Loucy (cell line): ENCODE data around the gene RPS6KA2.

ENCODE experiments used
- H2AFZ ChIP-seq: fragments of 200-600 bp; sonication (generic); 2 replicates; pipeline ENCODE4 v1.6.0; 2016; ENCODE audit warnings: antibody characterized with exemption, mild to moderate bottlenecking, low read length, moderate library complexity
- H3F3A ChIP-seq: fragments of 200-600 bp; 2 replicates; pipeline ENCODE4 v1.6.0; 2016; ENCODE audit warnings: antibody characterized with exemption, low read depth, mild to moderate bottlenecking
- H3K27me3 ChIP-seq: fragments of 200-600 bp; sonication (generic); 2 replicates; pipeline ENCODE4 v1.6.1; 2014; ENCODE audit warnings: low read length, mild to moderate bottlenecking; ENCODE audit not compliant: insufficient read depth, poor library complexity, severe bottlenecking
- H3K36me3 ChIP-seq: fragments of 200-600 bp; sonication (generic); 2 replicates; pipeline ENCODE4 v1.6.1; 2016; ENCODE audit warnings: low read length; ENCODE audit not compliant: insufficient read depth
- H3K4me1 ChIP-seq: fragments of 200-600 bp; sonication (generic); 2 replicates; pipeline ENCODE4 v1.5.1; 2014; ENCODE audit warnings: low read length, mild to moderate bottlenecking; ENCODE audit not compliant: insufficient read depth, poor library complexity, severe bottlenecking
- H3K4me2 ChIP-seq: fragments of 200-600 bp; sonication (generic); 2 replicates; pipeline ENCODE4 v1.6.0; 2014; ENCODE audit warnings: antibody characterized with exemption, low read length, low read depth, mild to moderate bottlenecking; ENCODE audit not compliant: poor library complexity, severe bottlenecking
- H3K4me3 ChIP-seq: fragments of 200-600 bp; sonication (generic); 2 replicates; pipeline ENCODE4 v1.5.1; 2014; ENCODE audit warnings: low read length, mild to moderate bottlenecking, mixed read lengths; ENCODE audit not compliant: poor library complexity, severe bottlenecking
- H3K79me2 ChIP-seq: fragments of 200-600 bp; sonication (generic); 2 replicates; pipeline ENCODE4 v1.6.1; 2014; ENCODE audit warnings: low read length; ENCODE audit not compliant: insufficient read depth
- H3K9ac ChIP-seq: fragments of 200-600 bp; sonication (generic); 2 replicates; pipeline ENCODE4 v1.6.0; 2014; ENCODE audit warnings: mild to moderate bottlenecking, low read depth, low read length, moderate library complexity; ENCODE audit not compliant: poor library complexity, severe bottlenecking
- H3K9me2 ChIP-seq: fragments of 200-600 bp; sonication (generic); replicated peaks from 2 replicates; pipeline ENCODE4 v1.6.1; 2016; ENCODE audit warnings: low read depth, low read length, mixed read lengths
- H3K9me3 ChIP-seq: fragments of 200-600 bp; sonication (generic); 2 replicates; pipeline ENCODE4 v1.6.1; 2014; ENCODE audit warnings: mild to moderate bottlenecking, antibody characterized with exemption, low read length, low read depth; ENCODE audit not compliant: insufficient read depth
- H4K20me1 ChIP-seq: fragments of 200-600 bp; sonication (generic); 2 replicates; pipeline ENCODE4 v1.6.0; 2014; ENCODE audit warnings: antibody characterized with exemption, low read length, mild to moderate bottlenecking; ENCODE audit not compliant: insufficient read depth, poor library complexity, severe bottlenecking
- CTCF ChIP-seq: fragments of 200-600 bp; sonication (generic); conservative IDR thresholded peaks from 2 replicates; pipeline ENCODE4 v1.5.1; 2014; ENCODE audit warnings: mild to moderate bottlenecking, antibody characterized with exemption, low read length
- EZH2phosphoT487 ChIP-seq: fragments of 200-600 bp; IDR thresholded peaks from 2 replicates; pipeline ENCODE4 v1.6.1; 2018; ENCODE audit warnings: antibody characterized with exemption, mild to moderate bottlenecking, moderate library complexity, borderline replicate concordance

The RPS6KA2 gene

GRCh38 chr6:166411721-166412151 is 215.3 kb downstream of the RPS6KA2 start:
- Histone ChIP-seq H3K9me2 (no peaks in the 10 kb centered on the region; the same call in 1 of the 2 replicates), H2AFZ (no peak overlapping the region), H3K9me3 (no peaks in the 10 kb centered on the region), H3K27me3 (no peaks in the 10 kb centered on the region), H3K4me2 (peak overlapping the region; percentile 46), H3K79me2 (no peaks in the 10 kb centered on the region), H4K20me1 (no peaks in the 10 kb centered on the region), H3K4me3 (peak overlapping the region; percentile 7), H3K36me3 (no peaks in the 10 kb centered on the region), H3K9ac (peak overlapping the region; percentile 46), H3F3A (no peaks in the 10 kb centered on the region), H3K4me1 (peaks cover 69% of the 10 kb centered on the region)
- TF ChIP-seq EZH2phosphoT487 (no peak), CTCF (no peak)

GRCh38 chr6:166411271-166411670 is 215.8 kb downstream of the RPS6KA2 start:
- H3K9me3 ChIP-seq = no peaks in the 10 kb centered on the region
- H3K79me2 ChIP-seq = no peaks in the 10 kb centered on the region
- TF ChIP-seq EZH2phosphoT487 (no peak), CTCF (no peak)
- H2AFZ ChIP-seq = no peak overlapping the region
- no peaks in the 10 kb centered on the region for H3K36me3 ChIP-seq
- peak overlapping the region; percentile 7 for H3K4me3 ChIP-seq
- peaks cover 64% of the 10 kb centered on the region for H3K4me1 ChIP-seq
- no peaks in the 10 kb centered on the region for H3K27me3 ChIP-seq
- peak overlapping the region; percentile 46 for H3K9ac ChIP-seq
- H3K4me2 ChIP-seq = peak overlapping the region; percentile 46
- no peaks in the 10 kb centered on the region; the same call in 1 of the 2 replicates for H3K9me2 ChIP-seq
- H3F3A ChIP-seq = no peaks in the 10 kb centered on the region
- H4K20me1 ChIP-seq = no peaks in the 10 kb centered on the region

- no peaks in the 10 kb centered on the region for H4K20me1 ChIP-seq
- H3K27me3 ChIP-seq = no peaks in the 10 kb centered on the region
- peaks cover 56% of the 10 kb centered on the region for H3K4me1 ChIP-seq
- no peaks in the 10 kb centered on the region for H3K79me2 ChIP-seq
- no peak overlapping the region for H3K4me3 ChIP-seq
- H3K9ac ChIP-seq = no peak overlapping the region
- H3F3A ChIP-seq = no peaks in the 10 kb centered on the region
- no peaks in the 10 kb centered on the region for H3K9me3 ChIP-seq
- H3K36me3 ChIP-seq = no peaks in the 10 kb centered on the region
- H2AFZ ChIP-seq = no peak overlapping the region
- no peak overlapping the region for H3K4me2 ChIP-seq
- no peaks in the 10 kb centered on the region for H3K9me2 ChIP-seq
- TF ChIP-seq CTCF = no peak
These were observed 216.6 kb downstream of the RPS6KA2 start for GRCh38 chr6:166410426-166410935.
